ENCODE results near the gene FUT3. TPM values are rescaled to one million over a fixed set of nuclear protein-coding genes. Genes with fewer than 3 reads are reported as not detected.

FUT3 gene
- total RNA-seq, 5 donors from 2014 or later (not counting 1 experiment from before 2014, with no cell fraction given): 0.13 to 0.50 (median 0.18) TPM; not detected in 1

- Histone ChIP-seq H3K4me1 (ENCODE audit: control insufficient read depth in 1 of 2, extremely low read depth in 1 of 2, insufficient read depth in 2 of 2, low read length in 2 of 2) (peaks cover 6 to 29% of the 10 kb centered on the region in 2 experiments), H3K27me3 (replicated peaks in 1 of 2; ENCODE audit: control insufficient read depth in 2 of 2, extremely low read depth in 1 of 2, insufficient read depth in 2 of 2, low read length in 1 of 2) (peaks cover 0 to 31% of the 10 kb centered on the region in 2 experiments), H3K27ac (ENCODE audit: low read length) (no peak overlapping the region), H3K36me3 (ENCODE audit: control insufficient read depth in 2 of 2, extremely low read depth in 1 of 2, insufficient read depth in 1 of 2, low read length in 1 of 2) (no peaks in the 10 kb centered on the region), H3K9me3 (no peaks in the 10 kb centered on the region), H3K4me3 (ENCODE audit: control insufficient read depth in 1 of 2, extremely low read depth in 1 of 2, low read length in 1 of 2) (no peak overlapping the region)
- WGBS (ENCODE audit: insufficient coverage): 70% methylated on average over 4 of the region's 9 CpGs
- DNase-seq: no peak
- no peaks in the 10 kb centered on the region for H3K36me3 Mint-ChIP-seq
- CTCF ChIA-PET: no interaction called here
- no peak for ATAC-seq (replicated peaks in 1 of 4)
- peaks cover 0 to 14% of the 10 kb centered on the region in 2 donors for H3K27me3 Mint-ChIP-seq
- peaks cover 14 to 17% (median 16%) of the 10 kb centered on the region in 3 donors for H3K4me1 Mint-ChIP-seq
- no peak overlapping the region for H3K4me3 Mint-ChIP-seq
- no peaks in the 10 kb centered on the region for H3K9me3 Mint-ChIP-seq
- POLR2A ChIA-PET: no interaction called here
- H3K27ac Mint-ChIP-seq: no peak overlapping the region
Measured at GRCh38 chr19:5831159-5831558, 20.1 kb downstream of the FUT3 start.

DNA sequence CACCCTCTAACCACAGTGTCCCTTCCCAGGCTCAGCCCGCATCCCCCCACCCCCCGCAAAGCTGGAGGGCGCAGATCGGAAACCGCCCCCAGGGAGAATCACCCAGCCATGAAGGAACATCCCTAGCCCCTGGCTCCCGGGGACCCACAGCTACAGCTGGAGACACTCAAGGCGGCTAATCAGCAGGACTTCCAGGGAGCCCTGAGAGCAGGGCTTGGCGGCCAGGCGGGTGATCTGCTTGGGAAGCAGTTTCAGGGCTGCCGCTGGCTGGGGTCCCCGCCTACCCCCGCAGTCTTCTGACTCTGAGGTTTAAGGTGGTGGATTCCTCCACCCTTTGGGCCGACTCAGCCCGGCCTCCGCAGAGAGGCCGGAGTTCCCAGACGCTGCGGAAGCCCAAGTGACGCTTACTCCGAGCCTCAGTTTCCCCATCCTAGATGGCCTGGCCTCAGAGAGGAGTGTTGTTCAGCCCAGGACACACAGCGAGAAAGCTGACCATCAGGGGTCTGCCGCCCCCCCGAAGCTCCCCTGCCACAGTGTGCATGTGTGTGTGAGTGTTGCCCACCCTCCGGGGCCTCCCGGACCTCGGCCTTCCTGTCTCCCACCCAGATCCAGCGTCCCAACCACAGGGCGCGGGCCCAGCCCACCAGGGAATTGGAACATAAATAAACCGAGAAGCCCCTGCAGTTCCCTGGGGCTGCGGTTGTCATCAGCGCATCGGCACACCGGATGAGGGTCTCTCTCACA lies 21.5 kb downstream of the FUT3 start:
- peak overlapping the region in 1 of 2 donors; percentile 34 for H3K27ac Mint-ChIP-seq
- 68% methylated on average over 23 of the region's 34 CpGs for WGBS (ENCODE audit: insufficient coverage)

DNA sequence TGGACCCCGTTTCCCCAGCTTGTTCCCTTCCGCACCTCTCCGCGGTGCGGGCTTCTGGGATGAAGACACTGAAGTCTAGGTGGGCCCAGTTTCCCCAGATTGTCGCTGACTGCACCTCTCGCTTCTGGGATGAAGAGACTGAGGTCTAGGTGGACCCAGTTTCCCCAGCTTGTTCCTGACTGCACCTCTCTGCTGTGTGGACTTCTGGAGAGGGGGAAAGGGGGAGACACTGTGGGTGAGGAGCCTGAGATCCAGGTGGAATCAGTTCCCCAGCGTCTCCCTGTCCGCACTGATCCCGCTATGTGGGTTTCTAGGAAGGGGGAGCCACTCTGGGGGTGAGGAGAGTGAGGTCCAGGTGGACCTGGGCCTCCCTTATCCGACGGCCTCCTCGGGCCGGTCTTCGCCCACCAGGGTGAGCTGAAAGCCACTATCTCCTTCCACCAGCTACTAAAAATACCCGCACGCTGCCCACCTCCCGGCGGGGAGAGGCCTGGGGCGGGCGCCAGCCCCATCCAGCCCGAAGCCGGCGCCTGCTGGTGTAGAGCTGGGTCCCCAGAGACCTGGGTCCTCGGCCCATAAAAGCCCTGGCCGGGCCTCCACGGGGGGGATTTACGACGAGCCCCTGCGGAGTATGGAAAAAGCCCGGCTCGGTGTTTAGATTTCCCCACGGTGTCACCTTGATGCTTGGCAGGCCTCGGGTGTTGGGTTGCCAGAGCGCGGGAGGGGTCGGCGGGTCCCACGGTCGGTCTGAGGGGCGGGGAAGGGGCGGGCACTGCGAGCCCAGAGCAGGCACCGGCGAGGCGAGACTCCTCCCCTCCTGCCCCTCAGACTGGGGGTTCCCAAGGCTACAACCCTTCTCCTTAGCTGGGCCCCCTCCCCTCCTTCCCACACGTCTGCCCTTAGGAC lies 22.3 kb downstream of the FUT3 start:
- H3K9me3 ChIP-seq: no peaks in the 10 kb centered on the region
- CTCF ChIA-PET: interaction anchor here (0.5 to 1.9 kb wide), 8 partner anchors 18 to 1159 kb away, joined by 3 to 17 read pairs (median 3); partner anchors contain the start of genes DUS3L (in 1 of the 2) and MYDGF (in 1 of the 2)
- H3K36me3 Mint-ChIP-seq: no peaks in the 10 kb centered on the region
- peak in 7 of 35 experiments; percentile 16 to 28 (median 20) for DNase-seq
- no peak for ATAC-seq (replicated peaks in 1 of 4)
- H3K9me3 Mint-ChIP-seq: no peaks in the 10 kb centered on the region
- WGBS (ENCODE audit: insufficient coverage): 6% methylated on average over 28 of the region's 47 CpGs
- H3K27ac Mint-ChIP-seq: peak overlapping the region; percentile 93 to 100
- H3K4me3 ChIP-seq (ENCODE audit: control insufficient read depth in 1 of 2, extremely low read depth in 1 of 2, low read length in 1 of 2): peak overlapping the region; percentile 78 to 80
- peaks cover 14 to 17% (median 17%) of the 10 kb centered on the region in 3 donors for H3K4me1 Mint-ChIP-seq
- no peaks in the 10 kb centered on the region for H3K36me3 ChIP-seq (ENCODE audit: control insufficient read depth in 2 of 2, extremely low read depth in 1 of 2, insufficient read depth in 1 of 2, low read length in 1 of 2)
- H3K27me3 ChIP-seq (replicated peaks in 1 of 2; ENCODE audit: control insufficient read depth in 2 of 2, extremely low read depth in 1 of 2, insufficient read depth in 2 of 2, low read length in 1 of 2): peaks cover 0 to 31% of the 10 kb centered on the region in 2 experiments
- POLR2A ChIA-PET: interaction anchor here (0.6 to 0.9 kb wide), 2 partner anchors 32 to 76 kb away, joined by 3 to 5 read pairs; partner anchors contain the start of gene VMAC (in 1 of the 2)
- H3K27me3 Mint-ChIP-seq: peaks cover 0 to 12% of the 10 kb centered on the region in 2 donors
- peaks cover 6 to 29% of the 10 kb centered on the region in 2 experiments for H3K4me1 ChIP-seq (ENCODE audit: control insufficient read depth in 1 of 2, extremely low read depth in 1 of 2, insufficient read depth in 2 of 2, low read length in 2 of 2)
- H3K4me3 Mint-ChIP-seq: peak overlapping the region; percentile 96 to 99 (median 96)
- peak overlapping the region; percentile 80 for H3K27ac ChIP-seq (ENCODE audit: low read length)

More for the DNA sequence above, 21.5 kb downstream of the FUT3 start:
- Histone ChIP-seq H3K4me3 (ENCODE audit: control insufficient read depth in 1 of 2, extremely low read depth in 1 of 2, low read length in 1 of 2) (no peak overlapping the region), H3K27ac (ENCODE audit: low read length) (no peak overlapping the region), H3K27me3 (replicated peaks in 1 of 2; ENCODE audit: control insufficient read depth in 2 of 2, extremely low read depth in 1 of 2, insufficient read depth in 2 of 2, low read length in 1 of 2) (peaks cover 0 to 31% of the 10 kb centered on the region in 2 experiments), H3K36me3 (ENCODE audit: control insufficient read depth in 2 of 2, extremely low read depth in 1 of 2, insufficient read depth in 1 of 2, low read length in 1 of 2) (no peaks in the 10 kb centered on the region), H3K9me3 (no peaks in the 10 kb centered on the region), H3K4me1 (ENCODE audit: control insufficient read depth in 1 of 2, extremely low read depth in 1 of 2, insufficient read depth in 2 of 2, low read length in 2 of 2) (peaks cover 6 to 29% of the 10 kb centered on the region in 2 experiments)
- peak overlapping the region; percentile 21 to 62 (median 51) for H3K4me3 Mint-ChIP-seq
- H3K36me3 Mint-ChIP-seq: no peaks in the 10 kb centered on the region
- POLR2A ChIA-PET: interaction anchor here (0.5 to 0.9 kb wide), 3 partner anchors 17 to 75 kb away, joined by 3 to 5 read pairs (median 3); partner anchors contain the start of gene VMAC (in 1 of the 2)
- H3K4me1 Mint-ChIP-seq: peaks cover 14 to 17% (median 17%) of the 10 kb centered on the region in 3 donors
- peaks cover 0 to 14% of the 10 kb centered on the region in 2 donors for H3K27me3 Mint-ChIP-seq
- no peak for DNase-seq
- H3K9me3 Mint-ChIP-seq: no peaks in the 10 kb centered on the region
- ATAC-seq (replicated peaks in 1 of 4): no peak
- CTCF ChIA-PET: interaction anchor here in 1 of 2 donors (0.6 kb wide), 1 partner anchor 140 kb away, joined by 3 read pairs; no protein-coding TSS in a partner anchor

DNA sequence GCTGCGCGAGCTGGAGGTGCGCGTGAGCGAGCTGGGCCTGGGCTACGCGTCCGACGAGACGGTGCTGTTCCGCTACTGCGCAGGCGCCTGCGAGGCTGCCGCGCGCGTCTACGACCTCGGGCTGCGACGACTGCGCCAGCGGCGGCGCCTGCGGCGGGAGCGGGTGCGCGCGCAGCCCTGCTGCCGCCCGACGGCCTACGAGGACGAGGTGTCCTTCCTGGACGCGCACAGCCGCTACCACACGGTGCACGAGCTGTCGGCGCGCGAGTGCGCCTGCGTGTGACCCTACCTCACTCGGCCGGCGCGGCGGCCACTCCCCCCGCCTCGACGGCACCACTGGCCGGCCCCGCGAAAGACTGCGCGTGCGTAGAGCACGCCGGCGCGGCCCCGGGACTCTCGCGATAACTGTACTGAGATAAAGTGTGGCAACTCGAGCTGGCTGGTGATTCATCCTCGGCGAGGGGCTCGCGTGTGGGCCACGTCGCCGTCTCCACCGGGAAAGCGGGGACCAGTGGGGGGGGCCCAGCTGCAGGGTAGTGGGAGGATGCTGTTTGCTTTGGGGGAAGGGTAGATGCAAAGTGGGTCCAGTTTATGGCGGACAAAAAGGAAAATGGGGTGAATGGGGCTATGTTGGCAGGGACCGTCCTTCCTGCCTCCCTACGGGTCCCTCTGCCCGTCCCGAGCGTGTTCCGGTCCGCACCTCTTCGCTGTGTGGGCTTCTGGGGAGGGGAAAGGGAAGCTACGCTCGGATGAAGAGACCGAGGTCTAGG lies 23.2 kb downstream of the FUT3 start:
- CTCF ChIA-PET: interaction anchor here (0.5 to 1.9 kb wide), 7 partner anchors 17 to 1158 kb away, joined by 3 to 17 read pairs (median 3); partner anchors contain the start of genes DUS3L (in 1 of the 2) and MYDGF (in 1 of the 2)

DNA sequence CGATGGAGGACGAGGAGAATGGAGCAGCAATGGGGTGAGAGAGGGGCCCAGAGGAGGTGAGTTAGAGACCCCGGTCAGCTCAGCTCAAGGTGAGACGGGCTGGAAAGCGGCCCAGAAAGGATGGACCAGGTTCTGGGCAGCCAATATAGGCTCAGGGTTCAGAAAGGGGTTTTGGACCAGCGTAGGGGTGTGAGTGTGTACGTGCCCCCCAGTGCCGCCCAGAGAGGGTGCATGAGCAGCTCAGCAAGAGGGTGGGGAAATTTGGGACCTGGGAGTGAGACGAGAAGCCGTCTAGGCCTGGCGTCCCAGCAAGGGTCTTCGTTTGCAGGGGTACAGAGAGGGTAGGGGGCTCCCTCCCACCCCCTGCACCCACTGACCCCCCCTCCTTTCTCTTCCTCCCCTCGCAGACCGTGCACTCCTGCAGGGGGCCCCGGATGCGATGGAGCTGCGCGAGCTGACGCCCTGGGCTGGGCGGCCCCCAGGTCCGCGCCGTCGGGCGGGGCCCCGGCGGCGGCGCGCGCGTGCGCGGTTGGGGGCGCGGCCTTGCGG lies 23.8 kb downstream of the FUT3 start:
- ChIA-PET POLR2A (interaction anchor here in 1 of 2 donors (0.6 kb wide), 1 partner anchor 280 kb away, joined by 4 read pairs; no protein-coding TSS in a partner anchor), CTCF (interaction anchor here (1.0 to 1.9 kb wide), 3 partner anchors 21 to 23 kb away, joined by 4 to 17 read pairs (median 4); no protein-coding TSS in a partner anchor)

More for the DNA sequence above, 23.2 kb downstream of the FUT3 start:
- peak; percentile 77 to 84 (median 82) for ATAC-seq (replicated peaks in 1 of 4)
- Histone ChIP-seq H3K9me3 (no peaks in the 10 kb centered on the region), H3K4me3 (ENCODE audit: control insufficient read depth in 1 of 2, extremely low read depth in 1 of 2, low read length in 1 of 2) (peak overlapping the region; percentile 78 to 80), H3K27me3 (replicated peaks in 1 of 2; ENCODE audit: control insufficient read depth in 2 of 2, extremely low read depth in 1 of 2, insufficient read depth in 2 of 2, low read length in 1 of 2) (peaks cover 0 to 31% of the 10 kb centered on the region in 2 experiments), H3K27ac (ENCODE audit: low read length) (peak overlapping the region; percentile 80), H3K36me3 (ENCODE audit: control insufficient read depth in 2 of 2, extremely low read depth in 1 of 2, insufficient read depth in 1 of 2, low read length in 1 of 2) (no peaks in the 10 kb centered on the region), H3K4me1 (ENCODE audit: control insufficient read depth in 1 of 2, extremely low read depth in 1 of 2, insufficient read depth in 2 of 2, low read length in 2 of 2) (peaks cover 6 to 29% of the 10 kb centered on the region in 2 experiments)
- Mint-ChIP-seq H3K27ac (peak overlapping the region; percentile 93 to 100), H3K36me3 (no peaks in the 10 kb centered on the region), H3K9me3 (no peaks in the 10 kb centered on the region), H3K4me3 (peak overlapping the region; percentile 96 to 99 (median 96)), H3K27me3 (peaks cover 0 to 9% of the 10 kb centered on the region in 2 donors), H3K4me1 (peaks cover 14 to 17% (median 17%) of the 10 kb centered on the region in 3 donors)
- DNase-seq: peak; percentile 80 to 97 (median 88)
- WGBS (ENCODE audit: insufficient coverage): under 1% methylated on average over 87 of the region's 91 CpGs
- POLR2A ChIA-PET: interaction anchor here in 1 of 2 donors (0.6 kb wide), 1 partner anchor 281 kb away, joined by 4 read pairs; no protein-coding TSS in a partner anchor

More for the DNA sequence above, 23.8 kb downstream of the FUT3 start:
- H3K27me3 Mint-ChIP-seq: peaks cover 0 to 6% of the 10 kb centered on the region in 2 donors
- Histone ChIP-seq H3K27me3 (replicated peaks in 1 of 2; ENCODE audit: control insufficient read depth in 2 of 2, extremely low read depth in 1 of 2, insufficient read depth in 2 of 2, low read length in 1 of 2) (peaks cover 0 to 28% of the 10 kb centered on the region in 2 experiments), H3K9me3 (no peaks in the 10 kb centered on the region), H3K27ac (ENCODE audit: low read length) (no peak overlapping the region), H3K4me3 (ENCODE audit: control insufficient read depth in 1 of 2, extremely low read depth in 1 of 2, low read length in 1 of 2) (peak overlapping the region; percentile 24 to 44), H3K4me1 (ENCODE audit: control insufficient read depth in 1 of 2, extremely low read depth in 1 of 2, insufficient read depth in 2 of 2, low read length in 2 of 2) (peaks cover 6 to 29% of the 10 kb centered on the region in 2 experiments), H3K36me3 (ENCODE audit: control insufficient read depth in 2 of 2, extremely low read depth in 1 of 2, insufficient read depth in 1 of 2, low read length in 1 of 2) (no peaks in the 10 kb centered on the region)
- peaks cover 14 to 17% (median 17%) of the 10 kb centered on the region in 3 donors for H3K4me1 Mint-ChIP-seq
- no peaks in the 10 kb centered on the region for H3K9me3 Mint-ChIP-seq
- DNase-seq (peak in 1 of 35 experiments; percentile 16), ATAC-seq (replicated peaks in 1 of 4) (peak in 1 of 4 experiments; percentile 0)
- peak overlapping the region; percentile 77 to 96 (median 79) for H3K4me3 Mint-ChIP-seq
- H3K27ac Mint-ChIP-seq: peak overlapping the region; percentile 86 to 93
- 21% methylated on average over 30 of the region's 37 CpGs for WGBS (ENCODE audit: insufficient coverage)
- H3K36me3 Mint-ChIP-seq: no peaks in the 10 kb centered on the region
